ENCODE measurements around the gene SPDEF.

SPDEF gene

DNA sequence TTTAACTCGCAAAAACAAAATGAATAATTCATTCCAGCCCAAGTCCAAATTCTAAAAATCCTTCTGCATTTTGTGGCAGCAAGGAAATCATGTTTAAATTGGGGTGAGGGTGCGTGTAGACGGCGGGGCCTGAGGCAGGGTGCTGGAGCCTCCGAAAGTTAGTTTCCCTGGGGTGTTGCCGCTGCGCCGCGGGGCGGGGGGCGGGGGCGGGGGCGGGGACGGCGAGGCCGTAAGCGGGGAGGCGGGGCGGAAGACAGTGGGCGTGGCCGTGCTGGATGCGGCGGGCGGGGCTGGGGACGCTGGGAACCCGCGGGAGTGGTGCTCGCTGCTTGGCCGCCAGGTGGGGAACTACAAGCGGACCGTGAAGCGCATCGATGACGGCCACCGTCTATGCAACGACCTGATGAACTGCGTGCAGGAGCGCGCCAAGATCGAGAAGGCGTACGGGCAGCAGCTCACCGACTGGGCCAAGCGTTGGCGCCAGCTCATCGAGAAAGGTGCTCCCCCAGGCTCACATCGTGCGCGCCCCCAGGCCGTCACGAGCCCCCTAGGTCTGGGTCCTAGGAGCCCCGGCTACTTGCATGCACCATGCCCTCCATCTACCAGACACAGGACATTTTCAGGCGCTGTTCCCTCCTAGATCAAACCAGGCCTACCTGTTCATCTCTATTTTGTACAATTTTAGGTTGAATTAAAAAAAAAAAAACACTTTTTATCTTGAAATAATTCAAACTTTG, 29.0 kb downstream of the SPDEF start:
- peak; percentile 60 for DNase-seq (ENCODE audit: extremely low read depth, low read depth)
- TF ChIP-seq CTCF (IDR thresholded peaks at IDR 0.05; ENCODE audit: low read depth, low read length, missing control alignments), result peak; percentile 56
- no peak overlapping the region for H3K4me3 ChIP-seq (replicated peaks; ENCODE audit: low read depth, low read length)

GRCh38 chr6:34526241-34526972, 29.7 kb downstream of the SPDEF start:
- no peak for TF ChIP-seq CTCF (IDR thresholded peaks at IDR 0.05; ENCODE audit: low read depth, low read length, missing control alignments)
- no peak for DNase-seq (ENCODE audit: extremely low read depth, low read depth)
- H3K4me3 ChIP-seq (replicated peaks; ENCODE audit: low read depth, low read length), result no peak overlapping the region

GRCh38 chr6:34525431-34526175, 30.5 kb downstream of the SPDEF start:
- no peak for TF ChIP-seq CTCF (IDR thresholded peaks at IDR 0.05; ENCODE audit: low read depth, low read length, missing control alignments)
- no peak for DNase-seq (ENCODE audit: extremely low read depth, low read depth)

DNA sequence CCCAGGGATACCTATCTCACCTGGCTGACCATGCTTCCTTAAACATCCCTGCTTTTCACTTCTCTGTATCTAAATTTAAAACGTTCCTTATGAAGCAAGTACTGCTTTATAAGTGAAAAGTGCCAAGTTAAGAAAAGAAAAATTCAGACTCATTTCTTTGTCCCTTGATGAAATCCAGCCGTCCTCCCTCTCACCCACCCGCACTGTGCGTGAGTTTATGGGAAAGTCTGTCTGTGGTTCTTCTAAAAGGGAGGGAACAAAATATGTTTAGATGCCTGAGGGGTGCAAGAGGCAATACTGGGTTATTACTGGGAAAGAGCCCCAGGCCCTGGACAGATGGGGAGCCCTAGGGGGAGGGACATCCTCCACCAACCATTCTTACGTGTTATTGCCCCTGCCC, 31.2 kb downstream of the SPDEF start:
- DNase-seq (ENCODE audit: extremely low read depth, low read depth), result no peak
- no peak for TF ChIP-seq CTCF (IDR thresholded peaks at IDR 0.05; ENCODE audit: low read depth, low read length, missing control alignments)
- H3K4me3 ChIP-seq (replicated peaks; ENCODE audit: low read depth, low read length), result no peak overlapping the region

More at GRCh38 chr6:34525431-34526175, 30.5 kb downstream of the SPDEF start:
- H3K4me3 ChIP-seq (replicated peaks; ENCODE audit: low read depth, low read length), result no peak overlapping the region

DNA sequence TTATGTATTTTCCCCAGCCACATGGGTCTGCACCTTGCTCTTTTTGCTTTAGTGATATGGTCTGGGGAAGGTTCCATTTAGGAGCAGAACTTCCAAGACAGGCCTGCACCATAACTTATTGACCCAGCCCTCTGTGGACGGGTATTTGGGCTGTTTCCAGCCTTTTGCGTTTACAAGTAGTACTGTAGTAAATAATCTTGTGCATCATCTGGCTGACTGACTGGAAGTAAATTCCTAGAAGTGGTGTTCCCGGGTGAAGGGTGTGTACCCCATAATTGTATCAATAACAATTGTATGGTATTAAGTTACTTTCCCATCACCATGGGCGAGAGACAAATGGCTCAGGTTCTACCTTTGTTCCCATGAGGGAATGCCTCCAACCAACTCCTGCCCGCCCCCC, 31.6 kb downstream of the SPDEF start:
- TF ChIP-seq CTCF (IDR thresholded peaks at IDR 0.05; ENCODE audit: low read depth, low read length, missing control alignments), result no peak
- no peak for DNase-seq (ENCODE audit: extremely low read depth, low read depth)
- no peak overlapping the region for H3K4me3 ChIP-seq (replicated peaks; ENCODE audit: low read depth, low read length)

DNA sequence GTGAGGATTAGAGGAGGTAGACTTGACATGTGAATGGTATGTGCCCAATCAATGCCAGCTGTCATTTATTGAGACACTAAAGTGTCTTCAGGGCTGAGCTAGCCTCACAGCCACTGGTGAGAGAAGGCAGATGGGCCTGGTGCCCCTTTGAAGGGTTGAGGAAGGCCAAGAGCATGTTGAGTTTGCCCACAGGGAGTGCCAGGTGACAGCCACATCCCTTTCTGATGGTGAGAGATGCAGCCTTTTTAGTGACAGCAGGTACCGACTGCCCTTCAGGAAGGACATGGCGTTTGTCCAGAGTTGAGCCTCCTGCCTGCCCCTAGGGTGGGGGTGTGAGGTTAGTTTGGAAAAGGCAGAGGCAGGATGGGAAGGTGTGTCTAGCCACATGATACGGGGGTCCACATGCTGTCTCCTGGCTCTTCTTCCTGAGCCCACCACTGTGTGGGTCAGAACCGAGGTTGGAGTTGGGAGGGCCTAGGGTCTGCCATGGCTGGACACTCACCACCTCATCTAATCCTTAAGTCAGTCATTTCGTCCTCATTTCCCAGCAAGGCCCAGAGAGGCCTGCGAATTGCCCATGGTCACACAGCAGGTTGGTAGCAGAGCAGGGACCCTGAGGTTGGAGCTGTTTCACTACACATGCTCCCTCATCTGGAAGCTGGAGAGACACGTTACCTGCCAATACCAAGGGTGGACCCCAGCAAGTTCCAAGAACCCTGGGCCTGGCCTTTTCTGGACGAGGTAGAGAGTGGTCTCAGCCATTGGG, 32.5 kb downstream of the SPDEF start:
- DNase-seq (ENCODE audit: extremely low read depth, low read depth), result no peak
- no peak for TF ChIP-seq CTCF (IDR thresholded peaks at IDR 0.05; ENCODE audit: low read depth, low read length, missing control alignments)
- H3K4me3 ChIP-seq (replicated peaks; ENCODE audit: low read depth, low read length), result no peak overlapping the region
